ENCODE measurements around the gene FAM209B. TPM values are rescaled to one million over a fixed set of nuclear protein-coding genes. Genes with fewer than 3 reads are reported as not detected.
"Not testable (repeated sequence)": the region's sequence is repeated elsewhere in the genome, so short reads cannot be mapped to it uniquely, and the experiment has no call there.

The FAM209B gene
- total RNA-seq, 2 experiments from 2014 or later = not detected

GRCh38 chr20:56522311-56522710 lies 10.7 kb upstream of the FAM209B start:
- Histone ChIP-seq H3K9me3 (ENCODE audit: low read length) (peaks cover 11% of the 10 kb centered on the region; the same call in 1 of the 2 replicates), H3K4me3 (ENCODE audit: low read depth, low read length, poor library complexity, severe bottlenecking) (no peak overlapping the region), H2AFZ (ENCODE audit: low read length) (no peak overlapping the region), H3K4me2 (ENCODE audit: low read length) (no peak overlapping the region), H3K79me2 (ENCODE audit: insufficient read depth, low read depth, low read length) (no peaks in the 10 kb centered on the region), H3K27ac (ENCODE audit: low read depth, low read length, poor library complexity, severe bottlenecking) (no peak overlapping the region), H3K4me1 (ENCODE audit: insufficient read depth, low read length, poor library complexity, severe bottlenecking) (no peaks in the 10 kb centered on the region), H3K36me3 (ENCODE audit: insufficient read depth, low read length) (peaks cover 38% of the 10 kb centered on the region), H4K20me1 (ENCODE audit: insufficient read depth, low read length) (no peaks in the 10 kb centered on the region), H3K9me2 (ENCODE audit: insufficient read depth, low read length) (no peaks in the 10 kb centered on the region)
- intact Hi-C loops (cut with micrococcal nuclease; ENCODE audit: unreplicated experiment) = no loop called here
- TF ChIP-seq EZH2phosphoT487 (IDR thresholded peaks at IDR 0.05; ENCODE audit: borderline replicate concordance, low read depth, low read length) (no peak), CTCF (conservative IDR thresholded peaks at IDR 0.05; ENCODE audit: low read length) (no peak)
- BruUV-seq (replicated peaks) = no TSS peak
- no peak for DNase-seq (ENCODE audit: low spot score)
- POLR2A ChIA-PET = no interaction called here
- CTCF ChIA-PET (ENCODE audit: unreplicated experiment) = no interaction called here

- POLR2A ChIA-PET; H3K4me2 ChIP-seq (ENCODE audit: low read length); DNase-seq (ENCODE audit: low spot score); H3K4me1 ChIP-seq (ENCODE audit: insufficient read depth, low read length, poor library complexity, severe bottlenecking); H2AFZ ChIP-seq (ENCODE audit: low read length); intact Hi-C loops (cut with micrococcal nuclease; ENCODE audit: unreplicated experiment); CTCF ChIA-PET (ENCODE audit: unreplicated experiment); H3K9me2 ChIP-seq (ENCODE audit: insufficient read depth, low read length); H4K20me1 ChIP-seq (ENCODE audit: insufficient read depth, low read length); H3K4me3 ChIP-seq (ENCODE audit: low read depth, low read length, poor library complexity, severe bottlenecking); H3K27ac ChIP-seq (ENCODE audit: low read depth, low read length, poor library complexity, severe bottlenecking); H3K79me2 ChIP-seq (ENCODE audit: insufficient read depth, low read depth, low read length); BruUV-seq (replicated peaks): not testable (repeated sequence)
- H3K36me3 ChIP-seq (ENCODE audit: insufficient read depth, low read length) = peaks cover 17% of the 10 kb centered on the region
- peaks cover 11% of the 10 kb centered on the region; the same call in 1 of the 2 replicates for H3K9me3 ChIP-seq (ENCODE audit: low read length)
Measured at GRCh38 chr20:56524444-56524843, 8.6 kb upstream of the FAM209B start, which contains the start of gene FAM209A. TSS of gene FAM209A (plus strand) at chr20:56524744. CDS start at chr20:56524809, 65 bp downstream.

- CTCF ChIA-PET (ENCODE audit: unreplicated experiment) = no interaction called here
- Histone ChIP-seq H2AFZ (ENCODE audit: low read length) (no peak overlapping the region), H3K4me1 (ENCODE audit: insufficient read depth, low read length, poor library complexity, severe bottlenecking) (no peaks in the 10 kb centered on the region)
Measured at GRCh38 chr20:56527521-56527920, 5.5 kb upstream of the FAM209B start.

More at GRCh38 chr20:56527521-56527920, 5.5 kb upstream of the FAM209B start:
- Histone ChIP-seq H3K9me3 (ENCODE audit: low read length) (no peaks in the 10 kb centered on the region), H3K79me2 (ENCODE audit: insufficient read depth, low read depth, low read length) (no peaks in the 10 kb centered on the region), H3K36me3 (ENCODE audit: insufficient read depth, low read length) (no peaks in the 10 kb centered on the region), H3K4me3 (ENCODE audit: low read depth, low read length, poor library complexity, severe bottlenecking) (no peak overlapping the region), H3K4me2 (ENCODE audit: low read length) (no peak overlapping the region), H4K20me1 (ENCODE audit: insufficient read depth, low read length) (no peaks in the 10 kb centered on the region), H3K9me2 (ENCODE audit: insufficient read depth, low read length) (no peaks in the 10 kb centered on the region), H3K27ac (ENCODE audit: low read depth, low read length, poor library complexity, severe bottlenecking) (no peak overlapping the region)
- no peak for TF ChIP-seq EZH2phosphoT487 (IDR thresholded peaks at IDR 0.05; ENCODE audit: borderline replicate concordance, low read depth, low read length)
- no peak for TF ChIP-seq CTCF (conservative IDR thresholded peaks at IDR 0.05; ENCODE audit: low read length)
- no peak for DNase-seq (ENCODE audit: low spot score)
- intact Hi-C loops (cut with micrococcal nuclease; ENCODE audit: unreplicated experiment) = no loop called here
- POLR2A ChIA-PET = no interaction called here
- no TSS peak for BruUV-seq (replicated peaks)
